ENCODE measurements around the gene EIPR1.
A peak's percentile ranks its signal among the peaks of the same experiment; 100 is the strongest.
"Not testable (repeated sequence)": the region's sequence is repeated elsewhere in the genome, so short reads cannot be mapped to it uniquely, and the experiment has no call there.

Gene EIPR1

DNA sequence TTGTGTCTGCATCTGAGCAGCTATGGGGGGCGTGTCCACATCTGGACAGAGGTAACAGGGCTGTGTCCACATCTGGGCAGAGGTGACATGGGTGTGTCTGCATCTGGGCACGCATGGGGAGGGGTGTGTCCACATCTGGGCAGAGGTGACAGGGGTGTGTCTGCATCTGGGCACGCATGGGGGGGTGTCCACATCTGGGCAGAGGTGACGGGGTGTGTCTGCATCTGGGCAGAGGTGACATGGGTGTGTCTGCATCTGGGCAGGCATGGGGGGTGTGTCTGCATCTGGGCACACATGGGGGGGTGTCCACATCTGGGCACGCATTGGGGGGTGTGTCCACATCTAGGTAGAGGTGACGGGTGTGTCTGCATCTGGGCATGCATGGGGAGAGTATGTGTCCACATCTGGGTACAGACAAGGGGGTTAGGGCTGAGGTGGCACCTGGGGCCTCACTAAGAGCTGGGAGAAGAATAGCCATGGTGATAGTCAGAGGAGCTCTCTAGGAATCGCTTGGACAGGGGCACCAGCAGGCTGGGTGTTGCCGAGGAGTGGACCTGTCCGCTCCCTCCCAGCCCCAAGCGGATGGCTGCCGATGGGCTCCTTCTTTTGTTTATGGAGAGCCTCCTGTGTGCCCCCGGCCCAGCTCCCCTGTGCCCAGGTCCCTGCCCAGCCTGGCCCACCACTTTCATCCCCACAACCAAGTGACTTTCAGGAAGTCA, 177.8 kb downstream of the EIPR1 start:
- DNase-seq: no peak

DNA sequence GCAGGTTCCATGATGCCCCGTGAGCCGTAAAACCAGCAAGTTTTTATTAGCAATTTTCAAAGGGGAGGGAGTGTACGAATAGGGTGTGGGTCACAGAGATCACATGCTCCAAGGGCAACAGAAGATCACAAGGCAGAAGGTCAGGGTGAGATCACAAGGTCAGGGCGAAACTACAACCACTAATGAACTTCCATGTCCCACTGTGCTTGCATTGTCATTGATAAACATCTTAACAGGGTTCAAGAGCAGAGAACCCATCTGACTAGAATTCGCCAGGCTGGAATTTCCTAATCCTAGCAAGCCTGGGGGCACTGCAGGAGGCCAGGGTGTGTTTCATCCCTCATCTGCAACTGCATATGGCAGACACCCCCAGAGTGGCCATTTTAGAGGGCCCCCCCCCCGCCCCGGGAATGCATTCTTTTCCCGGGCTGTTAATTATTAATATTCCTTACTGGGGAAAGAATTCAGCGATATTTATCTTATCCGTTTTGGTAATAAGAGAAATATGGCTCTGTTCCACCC, 178.9 kb downstream of the EIPR1 start:
- not testable (repeated sequence) for DNase-seq

DNA sequence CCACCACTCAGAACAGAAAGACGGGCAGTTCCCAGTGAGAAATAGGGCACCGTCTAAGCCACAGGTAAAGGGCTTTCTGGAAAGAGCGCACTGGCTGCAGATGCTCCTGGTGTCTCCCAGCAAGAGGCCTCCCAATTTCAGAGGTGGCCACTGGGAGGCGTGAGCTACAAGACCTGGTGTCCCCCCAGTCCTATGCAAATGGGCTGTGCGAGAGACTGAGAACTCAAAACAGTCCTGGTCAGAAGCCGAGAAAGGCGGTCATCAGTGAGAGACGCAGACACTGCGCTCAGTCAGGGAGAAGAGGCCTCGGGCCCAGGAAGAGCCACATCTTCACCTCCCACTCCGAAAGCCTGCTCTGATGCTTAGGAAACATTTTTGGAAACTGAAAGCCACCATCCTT, 179.5 kb downstream of the EIPR1 start:
- DNase-seq: peak in 1 of 56 donors; percentile 20

DNA sequence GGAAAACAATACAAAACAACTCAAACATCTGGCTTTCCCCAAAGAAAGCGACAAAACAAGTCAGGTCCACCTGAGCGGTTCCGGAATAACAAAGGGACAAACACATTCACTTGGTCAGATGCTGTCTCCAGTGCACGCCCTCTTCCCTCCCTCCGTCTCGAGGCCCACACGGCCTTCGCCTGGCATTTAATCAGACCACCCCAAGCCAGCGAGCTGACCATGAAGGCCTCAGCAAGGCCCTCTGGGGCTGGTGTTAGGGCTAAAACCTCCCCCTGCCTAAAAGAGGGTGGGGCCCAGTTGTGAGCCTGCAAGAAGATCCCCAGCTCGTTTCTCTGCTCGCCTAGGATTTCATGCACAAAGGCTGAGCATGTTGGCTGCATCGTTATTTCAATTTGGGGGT, 180.3 kb downstream of the EIPR1 start:
- no peak for DNase-seq

DNA sequence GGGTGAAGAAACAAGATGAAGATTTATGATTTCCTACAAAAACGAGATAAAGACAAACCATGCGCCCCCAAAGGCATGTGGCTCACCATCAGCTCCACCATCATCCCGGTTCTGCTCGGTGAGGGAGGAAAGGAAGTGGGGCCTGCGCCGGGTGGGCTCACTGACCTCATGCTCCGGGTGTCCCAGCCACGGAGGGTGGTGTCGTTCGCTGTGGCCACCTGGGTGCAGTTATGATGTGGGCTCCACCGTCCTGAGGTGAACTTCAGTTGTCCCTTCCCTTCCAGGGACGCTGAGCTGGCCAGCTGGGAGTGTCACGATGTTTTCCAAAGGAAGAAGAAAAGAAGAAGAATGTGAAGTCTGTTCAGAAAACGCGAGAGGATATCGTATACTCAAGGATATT, 180.9 kb downstream of the EIPR1 start:
- DNase-seq: no peak

DNA sequence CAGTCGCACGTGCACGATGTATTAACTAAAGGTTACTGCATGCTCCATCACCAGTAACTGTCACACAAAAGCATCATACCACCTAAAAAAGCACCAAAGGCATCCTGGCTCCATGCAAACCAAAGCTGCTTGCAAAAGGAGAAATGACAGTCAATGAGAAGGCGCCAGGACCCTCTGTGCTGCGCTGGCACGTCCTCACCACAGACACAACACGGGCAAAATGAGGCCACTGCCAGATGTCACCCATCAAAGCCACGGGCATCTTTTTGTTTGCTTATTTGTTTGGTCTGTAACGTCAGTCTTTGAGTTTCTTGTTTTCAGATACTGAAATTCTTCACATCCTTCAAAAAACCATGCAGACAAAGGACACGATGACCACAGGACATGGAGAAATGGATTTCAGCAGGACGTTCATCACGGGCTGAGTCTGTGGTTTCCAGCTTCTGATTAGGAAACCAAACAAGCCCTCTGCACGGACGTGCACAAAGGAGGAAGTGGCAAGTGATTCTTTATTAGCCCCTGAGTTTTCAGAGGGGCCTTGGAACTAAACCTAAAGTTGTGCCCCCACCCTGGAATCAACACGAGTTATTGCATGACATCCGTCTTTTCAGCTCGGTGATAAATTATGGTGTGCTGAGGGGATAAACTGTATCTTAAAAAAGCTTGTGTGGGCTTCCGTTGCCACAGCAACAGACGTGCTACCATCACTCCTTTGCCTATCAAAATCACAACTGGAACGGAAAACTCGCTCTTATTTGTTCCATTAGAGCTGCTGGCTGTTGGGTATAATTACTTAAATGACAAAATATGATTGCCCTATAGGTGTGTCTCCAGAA, 181.8 kb downstream of the EIPR1 start:
- peak in 11 of 56 donors; percentile 15 to 68 (median 25) for DNase-seq

DNA sequence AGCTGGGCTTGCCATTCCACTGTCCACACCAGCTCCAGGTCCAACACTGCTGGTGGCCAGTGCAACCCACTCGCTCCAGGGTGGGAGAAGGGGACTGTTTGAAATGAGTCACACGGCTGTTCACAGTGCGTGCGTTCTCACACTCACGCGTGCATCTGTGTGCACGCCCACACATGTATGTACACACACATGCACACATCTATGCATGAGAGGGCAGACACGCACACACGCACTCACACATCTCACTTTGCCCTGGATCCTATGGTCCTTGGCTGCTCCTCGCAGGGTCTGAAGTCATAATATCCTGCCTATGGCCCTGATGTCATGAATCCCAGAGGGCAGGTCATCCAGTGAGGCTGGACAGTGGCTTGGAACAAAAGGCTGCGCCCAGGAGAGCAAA, 182.8 kb downstream of the EIPR1 start:
- DNase-seq: no peak

DNA sequence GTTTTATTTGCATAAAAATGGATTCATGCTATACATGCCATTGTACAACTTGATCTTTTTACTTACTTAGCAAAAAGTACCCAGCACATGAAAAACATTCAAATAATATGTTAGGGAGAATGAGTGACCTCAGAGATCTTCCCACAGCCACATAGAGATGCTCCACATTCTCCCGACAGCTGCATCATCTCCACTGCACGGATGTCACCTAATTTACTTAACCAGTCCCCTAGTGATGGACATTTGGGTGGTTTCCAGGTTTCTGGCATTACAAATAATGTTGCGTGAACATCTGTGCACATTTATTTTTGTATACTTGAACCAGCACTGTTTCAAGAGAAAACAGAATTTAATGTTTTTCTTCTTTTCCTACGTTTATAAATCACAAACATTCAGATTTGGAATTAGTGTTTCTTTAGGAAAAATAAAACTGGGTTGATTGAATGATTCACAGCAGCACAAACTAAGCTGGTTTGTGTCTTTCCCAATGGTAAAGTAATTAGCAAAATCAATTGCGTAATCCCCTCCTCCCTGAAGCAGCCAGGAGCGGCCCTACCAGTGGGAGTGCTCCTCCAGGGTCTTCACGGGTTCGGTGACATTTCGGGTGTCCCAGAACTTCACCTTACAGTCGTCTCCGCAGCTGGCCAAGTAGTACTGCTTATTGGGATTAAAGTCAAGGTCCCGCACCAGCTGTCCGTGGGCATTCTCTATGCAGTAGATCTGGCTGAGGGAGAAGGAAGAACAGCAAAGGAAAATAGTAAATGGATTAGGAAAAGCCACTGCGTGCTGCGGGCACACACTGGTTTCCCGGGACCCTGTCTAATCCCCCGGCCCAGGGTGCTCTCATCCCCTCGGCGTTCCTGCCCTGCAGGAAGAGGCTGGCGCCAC, 183.9 kb downstream of the EIPR1 start:
- no peak for DNase-seq

DNA sequence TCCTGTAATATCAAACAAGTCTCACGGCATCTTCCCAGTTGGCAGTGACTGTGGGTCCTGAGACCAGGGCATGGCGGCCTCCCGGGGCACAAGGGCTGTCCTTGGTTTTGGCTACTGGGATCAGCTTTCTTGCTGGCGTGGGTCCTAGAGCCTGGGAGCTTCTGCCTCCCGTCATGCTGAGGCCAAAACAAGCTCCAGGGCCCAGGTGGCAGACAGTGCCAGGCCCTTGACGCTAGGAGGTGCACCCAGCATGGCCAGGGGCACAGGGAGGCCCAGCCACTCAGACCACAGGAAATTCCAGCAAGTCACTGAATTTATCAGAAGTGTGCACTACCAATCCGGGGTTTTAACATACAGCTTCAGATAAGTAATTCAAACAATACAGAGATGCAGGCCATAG, 184.7 kb downstream of the EIPR1 start:
- no peak for DNase-seq

DNA sequence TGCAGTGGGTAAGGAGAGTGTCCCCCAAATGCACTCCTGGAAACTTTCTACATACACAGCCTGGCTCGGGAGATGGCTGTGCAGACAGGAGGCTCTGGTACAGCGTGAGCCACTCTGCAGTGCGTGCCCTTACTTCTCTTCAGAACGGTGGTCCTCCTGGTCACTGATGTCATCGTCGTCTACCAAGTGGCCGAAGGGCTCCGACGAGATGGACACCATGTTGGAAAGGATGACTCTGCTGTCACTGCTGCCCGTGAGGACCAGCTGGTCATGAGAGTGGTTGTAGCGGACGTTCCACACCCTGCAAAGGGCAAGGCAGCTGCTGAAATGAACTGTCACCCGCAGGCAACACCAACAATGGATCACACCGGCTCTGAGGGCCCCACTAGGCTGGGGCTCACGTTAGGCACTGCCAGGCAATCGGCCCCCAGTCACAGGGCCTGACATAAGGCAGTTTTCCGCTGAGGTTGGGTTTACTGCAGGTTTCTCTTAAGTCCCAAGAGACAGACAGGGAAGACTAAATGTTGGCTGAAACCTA, 185.3 kb downstream of the EIPR1 start:
- no peak for DNase-seq

DNA sequence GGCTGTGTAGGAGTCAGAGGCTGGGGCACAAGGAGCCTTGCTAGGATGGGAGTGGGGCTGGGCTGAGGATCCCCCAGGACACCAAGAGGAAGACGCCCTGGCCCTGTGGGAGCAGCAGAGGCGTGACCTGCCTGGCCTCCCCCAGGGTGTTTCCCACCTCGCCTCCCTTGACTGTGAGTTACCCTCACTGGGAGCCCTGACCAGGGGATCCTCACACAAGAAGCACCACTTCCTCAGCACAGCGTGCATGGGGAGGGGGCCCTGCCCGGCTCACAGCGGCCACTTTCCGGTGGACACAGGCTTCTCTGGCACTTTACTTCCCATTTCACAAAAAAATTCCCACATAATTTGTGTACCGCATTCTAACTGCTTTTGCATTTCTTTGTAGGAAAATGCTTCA, 187.7 kb downstream of the EIPR1 start:
- DNase-seq: no peak

DNA sequence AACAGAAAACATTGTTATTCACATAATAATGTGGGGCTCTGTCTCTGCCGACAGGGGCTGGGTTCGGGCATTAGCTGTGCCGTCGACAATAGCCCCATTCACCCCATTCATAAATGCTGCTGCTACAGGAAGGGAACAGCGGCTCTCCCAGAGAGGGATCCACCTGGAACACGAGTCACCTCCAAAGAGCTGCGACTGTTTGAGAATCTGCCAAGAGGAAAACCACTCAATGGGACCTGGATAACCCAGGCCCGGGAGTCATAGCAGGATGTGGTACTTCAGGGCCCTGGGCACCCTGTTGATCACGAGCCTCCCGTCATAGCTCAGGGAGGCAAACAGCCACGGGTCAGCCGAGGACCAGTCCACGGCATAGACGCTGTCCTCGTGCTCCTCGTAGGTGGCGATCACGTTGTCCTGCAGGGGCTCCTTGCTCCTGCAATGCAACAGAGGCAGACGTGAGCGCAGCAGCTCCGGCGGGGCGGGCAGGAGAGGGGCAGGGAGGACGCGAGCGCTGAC, 188.5 kb downstream of the EIPR1 start:
- peak in 25 of 56 donors; percentile 7 to 74 (median 37) for DNase-seq

DNA sequence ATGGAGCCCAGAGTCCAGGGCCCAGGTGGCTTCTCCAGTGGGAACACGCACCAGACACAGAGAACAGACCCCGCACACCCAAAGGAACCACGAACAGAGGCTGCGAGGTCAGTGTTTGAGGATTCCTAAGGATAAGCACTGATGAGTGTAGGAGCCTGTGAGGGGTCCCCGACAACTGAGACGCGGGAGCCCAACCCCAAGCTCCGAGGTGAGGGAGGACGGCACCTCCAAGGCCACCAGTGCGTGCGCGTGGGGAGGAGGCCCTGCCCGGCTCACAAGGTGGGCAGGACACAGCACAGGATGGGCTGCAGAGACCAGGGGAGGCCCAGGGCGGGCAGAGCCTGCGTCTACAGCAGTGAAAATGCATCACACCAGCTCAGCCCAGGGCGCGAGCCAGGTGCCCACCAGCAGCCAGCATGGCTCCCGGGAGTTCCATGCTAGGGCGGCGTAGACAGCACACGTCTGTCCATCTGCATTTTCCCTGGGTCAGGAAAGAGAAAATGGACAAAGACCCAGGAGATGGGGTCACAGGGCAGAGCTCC, 189.1 kb downstream of the EIPR1 start:
- no peak for DNase-seq

DNA sequence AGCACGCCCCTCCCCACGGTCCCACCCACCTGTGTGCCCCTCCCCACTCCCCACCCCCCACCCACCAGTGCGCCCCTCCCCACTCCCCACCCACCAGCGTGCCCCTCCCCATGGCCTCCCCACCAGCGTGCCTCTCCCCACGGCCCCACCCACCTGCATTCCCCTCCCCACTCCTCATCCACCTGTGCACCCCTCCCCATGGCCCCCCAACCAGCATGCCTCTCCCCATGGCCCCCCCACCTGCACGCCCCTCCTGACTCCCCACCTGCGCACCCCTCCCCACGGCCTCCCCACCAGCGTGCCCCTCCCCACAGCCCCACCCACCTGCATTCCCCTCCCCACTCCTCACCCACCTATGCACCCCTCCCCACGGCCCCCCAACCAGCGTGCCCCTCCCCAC, 190.2 kb downstream of the EIPR1 start:
- no peak for DNase-seq

DNA sequence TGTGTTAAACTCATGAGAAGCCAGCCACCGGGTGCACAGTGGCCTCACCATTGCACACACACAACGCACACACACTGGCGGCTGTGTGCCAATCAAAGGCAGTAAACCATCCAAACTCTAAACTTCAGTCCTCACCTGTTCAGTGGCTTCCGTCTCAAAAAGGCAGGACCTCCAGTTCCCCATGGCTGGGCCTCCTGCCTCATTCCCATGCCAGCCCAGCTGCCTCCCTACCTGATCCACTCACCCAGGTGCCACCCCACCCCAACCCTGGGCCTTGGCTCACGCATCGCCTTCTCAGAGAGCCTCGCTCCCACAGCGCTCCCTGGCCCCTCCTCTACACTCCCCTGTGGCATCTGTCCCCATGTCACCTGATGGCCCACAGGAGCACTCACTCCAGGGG, 190.9 kb downstream of the EIPR1 start:
- DNase-seq: no peak

DNA sequence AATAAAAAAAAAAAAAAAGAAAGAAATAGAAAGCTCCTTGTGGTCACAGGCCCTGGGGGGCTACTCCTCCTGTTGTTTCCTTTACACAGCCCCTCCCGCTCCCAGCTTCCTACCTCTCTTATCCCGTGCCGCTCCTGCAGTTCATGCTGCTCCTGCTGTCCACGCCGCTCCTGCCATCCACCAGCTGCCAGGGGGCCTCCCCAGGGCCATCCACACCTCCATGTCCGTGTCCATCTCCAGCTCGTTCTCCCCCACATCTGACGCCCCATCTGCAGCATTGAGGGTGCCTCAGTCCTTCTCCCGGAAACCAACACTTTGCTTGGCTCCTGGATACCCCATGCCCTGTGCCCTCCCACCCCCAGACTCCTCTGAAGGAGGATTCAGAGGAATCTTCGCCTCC, 191.7 kb downstream of the EIPR1 start:
- DNase-seq: no peak

DNA sequence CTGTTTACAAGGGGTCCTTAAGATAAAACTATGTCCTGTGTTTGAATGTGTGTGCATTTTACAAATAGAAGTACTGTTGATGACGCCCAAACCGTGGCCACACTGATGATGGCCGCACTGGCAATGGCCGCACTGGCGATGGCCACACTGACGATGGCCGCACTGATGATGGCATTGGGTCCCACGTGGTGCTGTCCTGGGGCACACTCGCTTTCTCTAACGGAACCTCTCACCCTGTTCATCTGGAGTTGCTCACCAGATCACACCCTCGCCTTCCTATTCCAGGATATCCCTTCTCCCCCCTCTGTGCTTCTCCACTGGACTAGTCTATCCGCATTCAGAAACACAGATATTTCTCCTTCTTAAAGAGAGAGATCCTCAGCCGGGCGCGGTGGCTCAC, 192.4 kb downstream of the EIPR1 start:
- DNase-seq: no peak

DNA sequence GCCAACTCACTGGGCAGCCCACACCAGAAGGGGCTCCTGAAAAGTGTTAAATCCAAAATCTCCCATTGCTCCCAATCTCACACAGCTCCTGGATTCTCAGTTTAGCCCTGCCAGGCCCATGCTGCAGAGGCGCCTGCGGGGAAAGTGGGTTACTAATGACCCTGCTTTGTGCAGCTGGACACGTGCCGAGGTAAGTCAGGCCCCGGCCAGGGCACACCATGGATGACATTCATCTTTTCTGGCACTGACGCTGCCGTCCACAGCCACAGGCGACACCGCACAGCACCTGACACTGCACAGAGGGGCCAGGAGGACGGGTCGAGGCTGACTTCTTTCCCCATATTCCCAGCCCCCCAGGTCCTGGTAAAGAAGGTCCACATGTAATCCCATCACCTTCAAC, 193.5 kb downstream of the EIPR1 start:
- no peak for DNase-seq

DNA sequence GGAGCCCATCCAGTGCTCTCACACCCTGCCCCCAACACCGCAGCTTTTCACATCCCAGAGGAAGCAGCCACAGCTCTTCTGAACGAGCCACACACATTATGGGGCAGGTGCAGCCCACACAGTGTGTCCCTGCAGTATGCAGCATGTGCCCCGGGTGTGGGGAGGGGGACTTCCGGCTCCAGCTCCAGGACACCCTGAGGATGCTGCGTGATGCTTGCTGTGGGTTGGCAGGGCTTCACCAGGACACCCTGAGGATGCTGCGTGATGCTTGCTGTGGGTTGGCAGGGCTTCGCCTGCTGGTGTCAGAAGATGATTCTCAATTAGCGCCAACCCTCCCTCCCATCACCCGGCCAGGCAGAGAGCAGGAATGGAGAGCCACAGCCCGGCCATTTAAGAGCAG, 193.9 kb downstream of the EIPR1 start:
- no peak for DNase-seq

DNA sequence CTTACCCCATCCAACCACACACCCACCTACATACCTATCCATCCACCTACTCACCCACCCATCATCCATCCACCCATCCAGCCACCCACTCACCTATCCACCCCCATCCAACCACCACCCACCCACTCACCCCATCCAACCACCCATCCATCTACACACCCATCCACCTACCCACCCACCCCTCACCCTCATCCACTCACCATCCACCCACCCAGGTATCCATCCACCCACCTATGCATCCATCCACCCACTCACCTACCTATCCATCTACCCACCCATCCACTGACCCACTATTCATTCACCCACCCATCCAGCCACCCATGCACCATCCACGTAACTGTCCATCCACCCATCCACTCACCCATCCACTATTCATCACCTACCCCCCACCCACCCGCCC, 194.8 kb downstream of the EIPR1 start:
- DNase-seq: no peak
